ENCODE measurements around the gene HRK.

DNA sequence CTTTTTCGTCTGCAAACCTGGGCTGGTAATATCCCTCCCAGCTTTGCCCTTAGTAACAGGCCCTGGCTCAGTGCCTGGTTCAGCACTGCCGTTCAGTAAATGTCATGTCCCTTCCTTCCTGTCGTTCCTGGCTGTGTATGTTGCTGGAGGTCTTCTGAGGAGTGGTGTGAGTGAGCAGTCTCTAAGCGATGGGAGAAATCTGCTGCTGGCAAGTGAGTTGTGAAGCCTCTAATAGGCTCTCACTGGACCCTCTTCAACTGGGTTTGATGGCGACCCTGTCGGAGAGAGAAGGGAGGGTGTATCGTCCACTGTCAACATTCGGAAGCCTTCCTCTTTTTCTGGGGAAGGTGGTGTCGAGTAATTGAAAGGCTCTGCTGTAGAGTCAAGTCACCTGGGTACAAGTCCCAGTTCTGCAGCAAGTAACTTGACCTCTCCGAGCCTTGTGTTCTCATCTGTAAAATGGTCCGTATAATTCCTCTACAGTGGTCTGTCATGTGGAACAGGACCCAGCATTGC, 62.8 kb downstream of the HRK start:
- TF ChIP-seq CTCF (IDR thresholded peaks at IDR 0.05) (no peak), POLR2A (IDR thresholded peaks at IDR 0.05) (peak in 1 of 2 donors; percentile 49)
